HPDE6-E6E7 (cell line): ENCODE results near the gene STT3A.
"Not testable (repeated sequence)": the region's sequence is repeated elsewhere in the genome, so short reads cannot be mapped to it uniquely, and the experiment has no call there.

Experiments used
- DNase-seq: peaks from one replicate; pipeline ENCODE4 v3.0.0; 2011; ENCODE audit warnings: missing footprints; ENCODE audit errors: extremely low spot score

STT3A gene

DNA sequence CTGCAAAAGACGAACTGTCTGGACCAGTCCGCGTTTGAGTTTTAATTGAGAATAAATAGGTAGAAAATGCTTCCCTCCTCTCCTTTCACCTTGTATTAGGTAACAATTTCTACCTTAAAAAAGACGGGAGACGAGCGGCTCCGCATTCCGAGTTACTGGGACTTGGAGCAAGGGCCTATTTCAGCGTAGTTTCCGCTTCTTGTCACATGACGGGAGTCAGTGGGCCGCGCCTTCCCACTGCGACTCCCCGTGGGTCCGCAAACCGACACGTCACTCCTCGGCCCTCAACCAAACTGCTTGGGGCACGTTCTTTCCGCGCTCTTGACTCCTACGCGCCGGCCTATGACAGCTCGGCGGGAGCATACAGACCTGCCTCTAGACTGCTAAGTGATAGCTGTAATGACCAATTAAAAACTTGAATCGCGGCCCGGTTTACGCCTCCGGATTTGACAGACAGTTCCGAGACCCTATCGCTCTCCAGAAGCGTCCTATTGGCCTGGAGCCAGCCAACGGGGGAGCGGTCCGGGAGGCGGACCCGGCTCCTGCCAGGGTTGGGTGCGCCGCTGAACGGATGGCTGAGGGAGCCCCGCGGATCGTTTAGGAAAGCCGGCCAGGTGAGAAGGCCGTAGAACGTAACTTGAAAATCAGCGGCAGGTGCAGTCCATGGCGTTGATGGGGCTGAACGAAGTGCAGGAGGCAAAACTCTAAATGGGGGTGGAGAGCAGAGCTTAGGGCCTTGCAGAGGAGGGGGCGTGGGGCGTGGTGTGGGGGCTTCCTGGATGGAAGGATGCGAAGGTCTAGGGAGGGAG lies at the start of gene STT3A:
Gene STT3A, plus strand, starts transcription at position 548 of the 809 bp plus-strand sequence. CDS start 3,064 bp downstream, outside the sequence.
- peak; percentile 99 for DNase-seq

DNA sequence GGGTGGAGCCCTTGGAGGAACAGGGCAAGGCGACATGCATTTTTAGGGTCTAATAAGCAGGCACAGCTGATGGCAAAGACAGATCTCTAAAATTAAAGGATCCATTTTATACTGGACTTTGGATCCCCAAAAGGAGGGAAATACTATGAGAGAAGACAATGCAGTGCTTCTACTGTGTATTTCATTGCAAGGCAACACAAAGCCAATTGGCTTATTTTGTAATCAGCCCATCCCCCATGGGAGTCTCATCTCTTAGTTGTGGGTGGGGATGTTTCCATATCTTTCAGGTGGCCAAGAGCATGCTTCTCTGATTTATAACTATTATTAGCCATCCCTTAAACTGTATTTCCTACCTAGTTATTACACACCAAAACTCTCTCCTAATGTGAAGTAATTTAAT lies 41.9 kb upstream of the STT3A start:
- no peak for DNase-seq

DNA sequence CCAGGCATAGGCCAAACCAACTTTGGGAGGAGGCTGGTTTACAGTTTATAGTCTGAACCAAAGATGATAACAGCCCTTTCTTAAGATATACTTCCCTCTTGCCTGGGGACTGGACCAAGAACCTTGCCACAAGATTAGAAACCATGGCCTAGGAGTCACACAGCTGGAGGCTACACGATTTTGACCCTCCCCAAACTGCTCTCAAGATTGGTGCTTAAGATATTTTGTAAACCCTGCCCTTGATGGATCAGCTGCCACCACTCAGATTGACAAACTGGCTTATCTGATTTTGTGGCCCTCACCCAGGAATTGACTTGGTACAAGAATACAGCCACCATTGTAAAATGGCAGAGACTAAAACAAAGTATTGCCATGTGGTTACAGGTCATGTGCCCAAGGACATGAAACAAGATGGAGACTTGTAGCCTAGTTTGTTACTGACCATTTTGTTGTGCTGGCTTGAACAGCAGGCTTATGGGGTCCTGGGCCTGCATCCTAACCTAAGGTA lies 40.8 kb upstream of the STT3A start:
- DNase-seq = no peak

DNA sequence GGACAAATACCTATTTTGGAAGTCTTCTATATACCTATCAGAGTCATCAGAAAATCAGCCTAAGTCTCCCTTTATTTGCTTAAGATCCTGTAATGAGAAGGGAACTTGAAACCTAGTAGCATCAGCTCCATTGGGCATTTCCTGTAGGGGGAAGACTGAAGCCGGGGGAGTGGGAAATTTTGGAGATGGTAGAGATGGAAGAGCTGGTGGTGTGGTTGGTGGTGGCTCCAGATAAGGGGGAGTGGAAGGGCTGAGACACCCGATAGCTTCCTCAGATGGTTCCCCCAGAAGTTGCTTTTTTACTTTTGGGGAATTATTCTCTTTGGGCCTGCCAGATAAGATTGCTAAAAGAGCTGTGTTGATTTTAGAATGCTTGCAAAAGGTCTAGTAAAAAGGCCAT lies 39.7 kb upstream of the STT3A start:
- no peak for DNase-seq

DNA sequence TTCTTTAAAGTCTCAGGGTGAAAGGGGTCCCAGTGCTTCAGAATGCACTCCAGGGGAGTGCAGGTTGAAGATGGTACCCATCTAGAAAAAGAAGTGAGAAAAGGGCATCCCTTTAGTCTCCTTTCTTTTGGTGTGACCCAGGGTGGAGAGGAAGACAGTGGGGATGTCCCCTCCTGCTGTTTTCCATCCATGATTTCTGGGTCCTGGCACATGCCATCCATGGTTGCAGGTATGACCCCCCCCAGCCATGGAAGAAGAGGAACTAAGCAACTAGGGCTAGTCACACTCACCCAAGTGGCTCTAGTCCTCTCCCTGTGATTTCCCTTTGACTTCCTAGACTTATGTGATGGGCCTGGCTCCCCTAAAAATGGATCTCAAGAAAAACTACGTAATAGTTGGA lies 39.3 kb upstream of the STT3A start:
- no peak for DNase-seq

DNA sequence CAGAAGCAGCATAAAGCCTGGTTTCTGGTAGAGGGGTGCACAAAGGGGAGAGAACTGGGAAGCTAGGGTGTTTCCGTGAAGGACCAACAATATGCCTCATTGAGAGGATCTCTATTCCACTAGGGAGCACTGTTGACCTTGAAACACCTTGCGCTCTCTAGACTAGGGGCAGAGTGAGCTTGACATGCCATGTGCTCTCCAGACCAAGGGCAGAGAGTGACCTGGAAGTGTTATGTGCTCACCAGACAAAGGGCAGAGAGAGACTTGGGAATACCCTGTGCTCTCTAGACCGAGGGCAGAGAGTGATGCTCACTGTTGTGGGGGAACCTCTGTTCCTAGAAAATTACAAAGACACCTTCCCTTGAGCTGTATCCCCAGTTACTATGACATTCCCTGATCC lies 38.6 kb upstream of the STT3A start:
- DNase-seq = no peak

DNA sequence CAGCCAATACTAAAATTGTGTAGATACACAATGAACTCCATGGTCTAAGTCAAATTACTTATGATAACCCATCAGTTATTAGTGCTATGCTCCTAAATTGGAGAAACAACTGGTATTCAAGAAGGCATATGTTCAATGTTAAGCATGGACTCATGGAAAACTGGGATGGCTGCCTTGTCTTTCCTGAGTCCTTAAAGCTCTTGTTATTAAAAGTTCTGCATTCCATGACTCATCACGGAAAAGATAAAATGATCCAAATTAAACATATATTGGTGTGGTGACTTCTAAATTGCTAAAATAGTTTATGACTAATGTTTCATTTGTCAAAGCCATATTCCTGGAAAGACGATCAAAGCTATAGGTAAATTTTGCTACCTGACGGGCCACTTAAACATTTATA lies 32.8 kb upstream of the STT3A start:
- DNase-seq = no peak

DNA sequence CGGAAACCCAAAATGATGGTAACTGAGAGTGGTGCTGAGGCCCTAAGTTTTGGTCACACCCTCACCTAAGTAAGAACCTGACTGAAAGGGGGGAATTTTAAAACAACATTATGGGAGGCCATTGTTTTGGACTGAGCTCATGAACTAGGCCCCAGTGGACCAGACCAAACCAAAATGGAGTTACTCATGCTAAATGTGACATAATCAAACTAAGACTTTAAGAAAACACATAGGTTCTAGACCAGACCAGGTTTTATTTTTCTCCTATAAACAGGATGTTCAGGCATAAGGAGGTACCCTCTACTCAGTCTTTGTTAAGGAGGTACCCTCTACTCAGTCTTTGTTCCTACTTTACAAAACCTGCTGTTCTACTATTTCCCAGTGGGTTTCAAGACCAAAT lies 30.7 kb upstream of the STT3A start:
- DNase-seq = no peak

DNA sequence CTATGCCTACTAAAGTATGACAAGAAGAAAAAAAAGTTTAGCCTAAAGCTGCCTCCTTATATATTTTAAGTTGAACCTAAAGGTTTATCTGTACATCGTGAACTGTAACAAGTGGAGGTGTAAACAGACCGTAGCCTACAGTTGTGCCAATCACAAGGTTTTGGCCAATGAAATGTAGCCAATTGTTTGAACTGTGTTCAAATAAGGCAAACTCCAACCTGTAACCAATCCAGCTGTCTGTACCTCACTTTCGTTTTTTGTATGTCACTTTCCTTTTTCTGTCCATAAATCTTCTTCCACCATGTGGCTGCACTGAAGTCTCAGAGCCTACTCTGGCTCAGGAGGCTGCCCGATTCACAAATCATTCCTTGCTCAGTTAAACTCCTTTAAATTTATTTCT lies 30.2 kb upstream of the STT3A start:
- no peak for DNase-seq

DNA sequence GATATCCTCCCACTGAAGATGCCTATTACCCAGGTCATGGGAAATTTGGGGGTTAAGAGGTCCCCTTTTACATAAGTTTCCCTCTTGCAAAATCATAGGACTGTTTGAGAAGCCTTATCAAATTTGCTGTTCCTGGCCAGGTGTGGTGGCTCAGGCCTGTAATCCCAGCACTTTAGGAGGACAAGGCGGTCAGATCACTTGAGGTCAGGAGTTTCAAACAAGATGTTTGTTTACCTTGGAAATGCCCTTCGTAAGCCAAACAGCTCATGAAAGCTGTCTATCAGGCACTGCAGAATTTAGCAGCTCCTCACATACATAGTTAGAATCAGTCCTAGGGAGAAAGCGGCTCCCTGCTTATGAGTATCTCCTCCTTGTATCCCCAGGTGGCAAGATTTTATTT lies 28.3 kb upstream of the STT3A start:
- no peak for DNase-seq

DNA sequence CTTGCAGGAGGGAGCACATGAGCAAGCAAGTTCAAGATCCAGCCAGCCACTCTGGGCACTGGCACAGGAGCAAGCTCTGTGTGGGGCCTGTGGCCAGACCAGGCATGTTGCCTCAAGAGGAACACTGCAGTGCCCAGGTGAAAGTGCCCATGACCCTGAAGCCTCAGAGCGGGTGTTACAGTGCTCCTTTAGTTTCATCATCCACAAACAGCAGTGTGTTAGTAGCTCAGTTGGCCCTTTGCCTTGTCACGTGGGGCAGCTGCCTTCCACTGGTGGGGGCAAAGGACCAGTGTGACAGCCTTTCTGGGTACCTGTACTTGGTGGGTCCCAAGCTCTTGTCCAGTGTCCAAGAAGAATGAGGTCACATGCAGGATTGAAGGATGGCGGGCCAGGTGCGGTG lies 26.4 kb upstream of the STT3A start:
- DNase-seq = no peak

DNA sequence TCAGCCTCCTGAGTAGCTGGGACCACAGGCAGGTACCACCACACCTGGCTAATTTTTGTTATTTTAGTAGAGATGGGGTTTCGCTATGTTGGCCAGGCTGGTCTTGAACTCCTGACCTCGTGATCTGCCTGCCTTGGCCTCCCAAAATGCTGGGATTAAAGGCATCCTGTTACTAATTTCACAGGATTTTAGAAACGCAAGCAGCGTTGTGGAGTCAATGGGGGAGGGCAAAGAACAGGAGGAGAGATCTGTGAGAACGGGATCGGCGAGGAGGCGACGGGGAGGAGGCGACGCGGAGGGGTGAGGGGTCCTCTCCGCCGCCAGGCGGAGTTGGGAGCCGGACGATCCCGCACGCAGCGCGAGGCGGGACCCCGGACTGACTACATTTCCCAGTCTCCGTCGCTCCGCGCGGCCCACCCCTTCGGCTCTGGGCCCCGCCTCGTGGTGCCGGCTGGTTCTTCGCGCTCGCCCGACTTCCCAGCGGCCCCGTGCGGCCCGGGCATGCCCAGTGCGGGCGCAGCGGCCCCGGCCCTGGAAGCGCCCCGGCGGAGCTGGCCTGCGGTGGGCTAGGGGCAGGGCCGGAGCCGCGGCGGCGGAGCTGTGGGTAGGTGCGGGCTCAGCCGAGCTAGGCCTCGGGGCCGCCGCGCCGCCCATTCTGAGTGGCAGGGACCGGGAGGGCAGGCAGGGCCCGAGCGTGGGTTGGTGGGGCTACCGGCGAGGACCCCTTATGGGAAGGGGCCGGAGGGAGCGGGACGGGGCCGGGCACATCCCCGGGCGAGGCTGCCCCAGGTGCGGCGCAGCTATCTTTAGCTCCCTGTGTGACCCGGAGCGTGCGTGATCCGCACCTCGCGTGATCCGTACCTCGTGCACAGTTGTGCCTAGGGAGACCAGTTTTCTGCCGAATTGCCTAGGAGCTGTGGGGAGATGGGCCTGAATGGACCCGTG lies 23.4 kb upstream of the STT3A start, which contains the start of gene EI24:
Gene EI24, plus strand, starts transcription at position 508 of the 945 bp plus-strand sequence. CDS start 3,051 bp downstream, outside the sequence.
- DNase-seq = peak; percentile 90

DNA sequence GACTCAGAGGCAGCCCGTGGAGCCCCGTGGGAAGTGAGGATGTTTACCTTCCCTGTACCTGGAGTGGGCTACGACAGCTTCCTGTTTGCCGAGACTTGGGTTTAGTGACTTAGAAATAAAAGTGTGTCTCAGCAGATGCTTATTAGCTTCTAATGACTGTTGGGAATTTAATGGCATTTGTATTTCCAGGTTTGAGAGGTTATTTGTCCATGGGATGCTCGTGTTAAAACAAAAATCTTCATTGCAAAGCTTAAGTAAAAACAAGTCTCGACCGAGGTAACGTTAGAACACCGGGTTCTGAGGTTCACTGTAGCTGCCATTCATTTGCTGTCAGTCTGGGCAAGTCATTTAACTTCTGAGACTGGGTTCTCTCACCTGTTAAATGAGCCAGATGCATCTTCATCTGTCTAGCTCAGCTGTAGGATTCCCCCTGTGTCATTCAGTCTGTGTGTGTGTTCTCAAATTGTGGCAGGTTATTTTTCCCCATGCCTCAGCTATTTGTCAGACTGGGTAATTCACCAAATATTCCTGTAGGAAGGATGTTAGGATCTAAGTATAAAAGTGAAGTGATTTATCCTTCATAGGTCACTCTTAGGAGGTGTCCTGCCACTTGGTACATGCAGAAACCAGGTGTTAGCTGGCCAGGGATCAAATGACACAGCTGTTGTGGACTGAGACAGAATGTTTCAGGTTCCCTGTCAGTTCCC lies 22.6 kb upstream of the STT3A start:
- no peak for DNase-seq

DNA sequence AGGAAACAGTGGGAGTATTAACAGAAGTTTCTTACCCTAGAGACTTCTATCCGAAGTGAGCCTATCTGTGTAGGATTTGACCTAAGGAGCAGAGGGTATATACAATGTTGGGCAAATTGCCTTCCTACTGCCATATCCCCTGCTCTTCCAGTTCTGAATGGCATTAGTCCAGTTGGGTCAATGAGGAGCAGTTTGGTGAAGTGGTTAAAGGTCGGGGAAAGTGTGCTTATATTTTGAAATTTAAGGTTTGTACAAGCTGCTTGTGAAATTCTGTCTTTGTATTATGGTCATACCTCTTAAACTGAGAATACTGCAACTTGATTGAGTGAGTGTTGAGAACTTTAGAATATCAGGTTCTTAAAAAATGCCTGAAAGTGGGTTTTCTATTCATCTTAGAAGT lies 21.7 kb upstream of the STT3A start:
- no peak for DNase-seq

DNA sequence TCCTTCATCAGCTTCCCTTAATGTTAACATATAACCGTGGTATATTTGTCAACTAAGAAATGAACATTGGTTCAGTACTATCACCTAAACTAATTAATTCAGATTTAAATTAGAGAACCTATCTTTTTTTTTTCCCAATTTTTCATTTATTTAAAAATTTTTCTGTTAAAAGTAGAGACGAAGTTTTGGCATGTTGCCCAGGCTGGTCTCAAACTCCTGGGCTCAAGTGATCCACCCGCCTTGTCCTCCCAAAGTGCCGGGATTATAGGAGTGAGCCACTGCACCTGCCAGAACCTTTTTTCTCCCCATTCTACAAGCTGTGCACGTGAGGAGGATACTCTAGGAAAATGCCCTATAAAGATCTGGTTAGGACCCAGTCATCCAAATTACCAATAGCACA lies 19.7 kb upstream of the STT3A start:
- DNase-seq = no peak

DNA sequence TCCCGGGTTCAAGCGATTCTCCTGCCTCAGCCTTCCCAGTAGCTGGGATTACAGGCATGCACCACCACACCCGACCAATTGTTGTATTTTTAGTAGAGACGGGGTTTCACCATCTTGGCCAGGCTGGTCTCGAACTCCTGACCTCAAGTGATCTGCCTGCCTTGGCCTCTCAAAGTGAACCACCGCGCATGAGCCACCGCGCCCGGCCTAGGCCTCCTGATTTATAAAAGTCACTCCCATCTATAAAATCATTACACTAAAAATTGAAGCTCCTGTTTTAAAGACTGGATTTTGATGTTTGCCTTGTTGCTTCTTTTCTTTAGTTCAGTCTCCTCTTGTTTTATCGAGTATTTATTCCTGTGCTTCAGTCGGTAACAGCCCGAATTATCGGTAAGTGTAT lies 15.5 kb upstream of the STT3A start:
- not testable (repeated sequence) for DNase-seq

DNA sequence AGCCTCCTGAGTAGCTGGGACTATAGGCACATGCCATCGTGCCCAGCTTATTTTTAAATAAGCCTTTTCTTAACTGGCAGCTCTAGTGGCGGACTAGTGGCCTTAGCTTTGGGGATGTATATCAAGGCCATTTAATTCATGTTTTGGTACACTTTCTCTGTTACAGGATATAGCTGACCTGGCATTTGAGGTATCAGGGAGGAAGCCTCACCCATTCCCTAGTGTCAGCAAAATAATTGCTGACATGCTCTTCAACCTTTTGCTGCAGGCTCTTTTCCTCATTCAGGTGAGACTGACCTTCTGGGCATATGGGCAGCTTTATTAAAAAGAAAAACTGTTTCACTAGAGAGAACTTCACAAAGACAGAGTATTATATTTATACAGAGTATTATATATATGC lies 13.9 kb upstream of the STT3A start:
- no peak for DNase-seq

DNA sequence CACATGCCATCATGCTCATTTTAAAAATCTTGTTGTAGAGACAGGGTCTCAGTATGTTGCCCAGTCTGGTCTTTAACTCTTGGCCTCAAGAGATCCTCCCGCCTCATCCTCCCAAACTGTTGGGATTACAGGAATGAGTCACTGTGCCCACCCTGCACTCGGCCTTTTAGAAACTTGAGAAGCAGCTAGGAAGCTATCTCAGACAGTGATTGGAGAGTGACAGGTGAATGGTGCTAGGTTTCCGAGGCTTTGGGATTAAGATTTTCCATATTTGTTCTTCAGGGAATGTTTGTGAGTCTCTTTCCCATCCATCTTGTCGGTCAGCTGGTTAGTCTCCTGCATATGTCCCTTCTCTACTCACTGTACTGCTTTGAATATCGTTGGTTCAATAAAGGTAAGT lies 12.8 kb upstream of the STT3A start:
- DNase-seq = no peak

DNA sequence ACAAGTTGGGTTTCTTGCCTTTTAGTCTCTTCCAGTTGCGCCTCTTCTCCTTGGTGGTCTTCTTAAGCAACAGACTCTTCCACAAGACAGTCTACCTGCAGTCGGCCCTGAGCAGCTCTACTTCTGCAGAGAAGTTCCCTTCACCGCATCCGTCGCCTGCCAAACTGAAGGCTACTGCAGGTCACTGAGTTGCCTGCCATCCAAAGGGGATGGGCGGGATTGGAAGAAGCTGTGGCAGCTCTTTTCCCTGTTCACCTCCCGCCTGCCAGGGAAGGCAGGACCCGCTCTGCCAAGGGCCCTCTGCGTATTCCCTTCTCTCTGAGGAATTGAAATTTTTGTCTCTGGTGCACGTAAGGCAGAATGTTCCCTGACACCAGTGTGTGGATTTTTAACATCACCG lies 9.2 kb upstream of the STT3A start:
- DNase-seq = no peak

DNA sequence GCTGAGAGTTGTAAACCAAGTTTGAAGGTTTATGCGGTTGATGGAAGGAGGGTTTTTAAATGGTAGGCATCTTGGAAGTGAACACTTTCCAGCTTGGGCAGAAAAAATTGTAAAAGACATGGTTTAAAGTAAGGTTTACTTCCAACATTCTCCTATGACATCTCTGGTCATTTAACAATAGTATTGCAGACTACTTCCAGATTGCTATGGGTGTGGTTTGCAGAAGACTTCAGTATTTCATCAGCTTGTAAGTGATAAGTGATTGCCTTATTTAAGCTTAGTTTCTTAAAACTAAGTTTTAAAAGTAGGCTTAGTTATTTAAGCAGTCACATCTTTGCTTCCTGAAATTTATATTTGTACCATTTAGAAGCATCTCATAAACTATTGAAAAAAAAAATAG lies 7.2 kb upstream of the STT3A start:
- DNase-seq = no peak

DNA sequence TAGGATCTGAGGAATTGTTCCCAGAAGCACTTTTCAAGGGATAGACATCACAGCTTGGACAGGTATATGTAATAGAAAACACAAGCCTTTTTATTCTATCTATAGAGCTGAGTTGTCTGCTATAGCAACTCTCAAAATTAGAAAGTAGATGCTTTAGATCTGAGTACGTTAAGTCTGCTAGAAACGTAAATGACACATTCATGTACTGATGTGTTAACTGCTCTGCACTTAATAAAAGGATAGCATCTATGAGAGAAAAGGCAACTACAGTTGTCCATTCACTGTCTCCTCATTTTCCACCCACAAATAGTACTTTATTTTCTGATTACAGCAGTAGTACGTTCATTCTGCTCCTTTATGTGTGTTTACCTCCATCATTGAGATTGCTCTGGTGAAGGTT lies 6.0 kb upstream of the STT3A start:
- no peak for DNase-seq

DNA sequence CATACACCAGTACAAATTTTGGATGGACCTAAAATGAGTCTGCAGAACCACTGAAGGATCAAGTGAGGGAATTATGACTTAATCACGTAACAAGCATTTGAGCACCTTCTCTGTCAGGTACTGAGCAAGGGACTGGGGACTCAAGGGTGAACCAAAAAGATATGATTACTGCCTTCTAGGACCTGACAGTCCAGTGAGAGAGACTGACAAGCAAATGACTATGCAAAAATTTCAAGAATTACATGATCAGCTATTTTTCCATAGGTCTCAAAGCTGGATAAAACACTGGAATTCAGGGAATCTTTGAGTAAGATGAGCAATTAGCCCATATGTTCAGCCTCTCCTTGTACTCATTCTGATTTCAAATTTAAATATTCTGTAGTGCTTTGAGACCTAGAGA lies 5.2 kb upstream of the STT3A start:
- DNase-seq = no peak
